Measurements from ENCODE around the gene LRRC38. TPM values are rescaled to one million over a fixed set of nuclear protein-coding genes. Genes with fewer than 3 reads are reported as not detected.

Gene LRRC38
- total RNA-seq, 4 donors from 2014 or later = 0.23 TPM; not detected in 3

DNA sequence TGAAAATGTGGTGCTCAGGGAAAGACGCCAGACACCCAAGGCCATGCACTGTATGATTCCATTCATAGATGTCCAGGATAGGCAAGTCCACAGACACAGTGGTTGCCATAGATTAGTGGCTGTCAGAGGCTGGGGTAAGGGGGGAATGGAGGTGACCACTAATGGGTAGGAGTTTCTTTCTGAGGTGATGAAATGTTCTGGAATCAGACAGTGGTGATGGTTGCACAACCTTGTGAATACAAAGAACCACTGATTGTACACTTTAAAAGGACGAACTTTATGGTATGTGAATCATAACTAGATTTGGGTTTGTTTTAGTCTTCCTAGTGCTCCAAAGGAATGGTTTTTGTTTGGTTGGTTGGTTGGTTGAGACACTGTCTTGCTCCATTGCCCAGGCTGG, 51.8 kb downstream of the LRRC38 start:
- Histone ChIP-seq H3K27me3 (peaks cover 76% of the 10 kb centered on the region), H3K27ac (no peak overlapping the region), H3K4me3 (no peak overlapping the region), H3K9me3 (no peaks in the 10 kb centered on the region), H3K36me3 (no peaks in the 10 kb centered on the region), H3K4me1 (no peaks in the 10 kb centered on the region)
- TF ChIP-seq EP300 (IDR thresholded peaks at IDR 0.05) (no peak), POLR2A (IDR thresholded peaks at IDR 0.05) (no peak), POLR2AphosphoS5 (IDR thresholded peaks at IDR 0.05) (no peak)
- TF ChIP-seq, protein P1, sequence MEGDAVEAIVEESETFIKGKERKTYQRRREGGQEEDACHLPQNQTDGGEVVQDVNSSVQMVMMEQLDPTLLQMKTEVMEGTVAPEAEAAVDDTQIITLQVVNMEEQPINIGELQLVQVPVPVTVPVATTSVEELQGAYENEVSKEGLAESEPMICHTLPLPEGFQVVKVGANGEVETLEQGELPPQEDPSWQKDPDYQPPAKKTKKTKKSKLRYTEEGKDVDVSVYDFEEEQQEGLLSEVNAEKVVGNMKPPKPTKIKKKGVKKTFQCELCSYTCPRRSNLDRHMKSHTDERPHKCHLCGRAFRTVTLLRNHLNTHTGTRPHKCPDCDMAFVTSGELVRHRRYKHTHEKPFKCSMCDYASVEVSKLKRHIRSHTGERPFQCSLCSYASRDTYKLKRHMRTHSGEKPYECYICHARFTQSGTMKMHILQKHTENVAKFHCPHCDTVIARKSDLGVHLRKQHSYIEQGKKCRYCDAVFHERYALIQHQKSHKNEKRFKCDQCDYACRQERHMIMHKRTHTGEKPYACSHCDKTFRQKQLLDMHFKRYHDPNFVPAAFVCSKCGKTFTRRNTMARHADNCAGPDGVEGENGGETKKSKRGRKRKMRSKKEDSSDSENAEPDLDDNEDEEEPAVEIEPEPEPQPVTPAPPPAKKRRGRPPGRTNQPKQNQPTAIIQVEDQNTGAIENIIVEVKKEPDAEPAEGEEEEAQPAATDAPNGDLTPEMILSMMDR (IDR thresholded peaks at IDR 0.05) = no peak
- no peak for ATAC-seq
- 68 to 87% methylated on average over 2 of the region's 2 CpGs for WGBS, 2 donors (ENCODE audit: low coverage in 1 of 2)

DNA sequence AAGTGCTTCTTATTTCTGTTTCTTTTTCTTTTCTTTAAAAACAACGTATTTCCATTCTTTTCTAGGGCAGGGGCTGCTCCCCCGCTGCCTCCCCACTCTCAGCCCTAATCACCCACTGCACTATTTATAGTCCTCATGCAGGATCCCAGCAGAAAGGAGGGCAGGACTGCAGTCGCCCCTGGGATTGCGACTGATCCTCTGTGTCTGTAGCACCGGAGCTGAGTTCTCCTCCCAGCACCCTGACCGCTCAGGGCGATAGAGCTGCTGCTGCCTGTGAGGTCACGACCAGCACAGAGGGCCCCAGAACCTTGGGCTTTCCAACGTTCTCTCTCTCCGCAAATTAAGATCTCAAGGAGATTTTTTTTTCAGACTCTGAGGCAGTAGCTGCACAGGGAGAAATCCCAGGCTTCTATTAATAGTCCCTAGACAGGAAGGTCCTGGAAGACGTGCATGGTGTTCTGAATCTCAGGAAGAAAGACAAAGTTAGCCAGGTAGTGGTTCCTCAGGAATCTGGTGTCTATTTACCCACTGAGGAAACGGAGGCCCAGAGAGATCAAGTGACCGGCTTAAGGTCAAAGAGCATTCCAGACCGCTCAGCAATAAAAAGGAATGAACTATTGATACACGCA, 56.8 kb downstream of the LRRC38 start:
- no peaks in the 10 kb centered on the region for H3K4me1 ChIP-seq
- no peak for ATAC-seq
- 59 to 80% methylated on average over 3 to 6 of the region's 15 CpGs for WGBS, 2 donors (ENCODE audit: low coverage in 1 of 2)
- no peak overlapping the region for H3K27ac ChIP-seq
- TF ChIP-seq POLR2AphosphoS5 (IDR thresholded peaks at IDR 0.05) = no peak
- TF ChIP-seq POLR2A (IDR thresholded peaks at IDR 0.05) = no peak
- TF ChIP-seq EP300 (IDR thresholded peaks at IDR 0.05) = no peak
- TF ChIP-seq, protein P1 (IDR thresholded peaks at IDR 0.05) = no peak
- H3K4me3 ChIP-seq = no peak overlapping the region
- peaks cover 0 to 4% (median 0%) of the 10 kb centered on the region in 3 donors for H3K9me3 ChIP-seq
- no peaks in the 10 kb centered on the region for H3K36me3 ChIP-seq
- peaks cover 80% of the 10 kb centered on the region for H3K27me3 ChIP-seq

DNA sequence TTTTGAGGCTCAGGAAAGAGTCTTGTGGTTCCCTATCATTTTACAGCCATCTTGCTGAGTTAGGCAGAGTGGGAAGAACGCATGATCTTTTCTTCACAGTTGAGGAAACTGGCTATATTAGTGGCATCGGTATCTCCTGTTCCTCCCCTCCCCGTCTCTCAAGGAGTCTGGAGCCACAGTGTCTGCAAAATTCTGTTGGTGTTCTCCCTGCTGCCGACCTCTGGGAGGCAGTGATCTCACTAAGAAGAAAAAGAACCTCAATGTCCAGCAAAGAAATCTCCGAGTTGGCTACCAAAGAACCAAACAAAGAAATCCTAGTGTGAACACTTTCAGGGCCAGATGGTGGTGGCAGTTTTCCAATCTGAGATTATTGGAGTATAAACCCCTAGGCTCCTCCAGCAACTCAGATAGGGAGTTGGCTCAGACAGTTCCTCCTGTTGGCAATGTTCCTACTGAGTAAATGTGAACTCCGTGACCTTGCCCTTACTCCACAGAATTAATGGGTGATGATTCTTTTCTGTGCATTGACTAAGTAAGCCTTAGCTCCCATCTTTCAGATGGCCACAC, 62.3 kb downstream of the LRRC38 start:
- no peak overlapping the region for H3K4me3 ChIP-seq
- TF ChIP-seq EP300 (IDR thresholded peaks at IDR 0.05) (no peak), POLR2AphosphoS5 (IDR thresholded peaks at IDR 0.05) (no peak), POLR2A (IDR thresholded peaks at IDR 0.05) (no peak)
- TF ChIP-seq, protein P1 (IDR thresholded peaks at IDR 0.05) = no peak
- H3K27me3 ChIP-seq = peaks cover 39% of the 10 kb centered on the region
- WGBS, 2 donors (ENCODE audit: low coverage in 1 of 2) = 20 to 40% methylated on average over 2 to 6 of the region's 6 CpGs
- H3K4me1 ChIP-seq = no peaks in the 10 kb centered on the region
- H3K27ac ChIP-seq = no peak overlapping the region
- no peak for ATAC-seq
- no peaks in the 10 kb centered on the region for H3K36me3 ChIP-seq
- peaks cover 0 to 4% (median 0%) of the 10 kb centered on the region in 3 donors for H3K9me3 ChIP-seq

DNA sequence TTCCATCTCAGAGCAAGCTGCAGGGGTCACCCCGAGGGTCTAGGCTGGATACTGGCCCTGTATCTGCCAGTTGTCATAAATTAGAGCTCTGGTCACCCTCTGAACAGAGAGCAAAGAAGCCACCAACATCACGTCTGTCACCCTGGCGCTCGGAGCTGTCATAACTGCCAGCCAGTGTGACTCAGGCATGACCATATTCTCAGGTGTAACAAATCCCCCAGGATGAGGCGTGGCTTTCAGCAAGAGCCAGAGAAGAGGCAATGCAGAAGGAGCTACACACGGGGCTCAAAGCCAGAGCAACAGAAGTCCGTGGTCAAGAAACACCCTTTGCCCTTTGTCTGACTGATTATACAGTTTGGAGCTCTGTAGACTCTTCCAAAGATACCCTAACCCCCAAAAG, 63.6 kb downstream of the LRRC38 start:
- 37 to 63% methylated on average over 2 to 3 of the region's 7 CpGs for WGBS, 2 donors (ENCODE audit: low coverage in 1 of 2)
- TF ChIP-seq POLR2A (IDR thresholded peaks at IDR 0.05) = no peak
- TF ChIP-seq EP300 (IDR thresholded peaks at IDR 0.05) = no peak
- no peak for TF ChIP-seq POLR2AphosphoS5 (IDR thresholded peaks at IDR 0.05)
- TF ChIP-seq, protein P1 (IDR thresholded peaks at IDR 0.05) = no peak
- no peak for ATAC-seq
- Histone ChIP-seq H3K27me3 (peaks cover 38% of the 10 kb centered on the region), H3K27ac (no peak overlapping the region), H3K4me3 (no peak overlapping the region), H3K4me1 (no peaks in the 10 kb centered on the region), H3K36me3 (no peaks in the 10 kb centered on the region), H3K9me3 (peaks cover 0 to 4% (median 0%) of the 10 kb centered on the region in 3 donors)
